ENCODE measurements around the gene FSIP1. TPM values are rescaled to one million over a fixed set of nuclear protein-coding genes. Genes with fewer than 3 reads are reported as not detected.

The FSIP1 gene
- total RNA-seq, 1 donor from 2014 or later: 0.71 TPM

DNA sequence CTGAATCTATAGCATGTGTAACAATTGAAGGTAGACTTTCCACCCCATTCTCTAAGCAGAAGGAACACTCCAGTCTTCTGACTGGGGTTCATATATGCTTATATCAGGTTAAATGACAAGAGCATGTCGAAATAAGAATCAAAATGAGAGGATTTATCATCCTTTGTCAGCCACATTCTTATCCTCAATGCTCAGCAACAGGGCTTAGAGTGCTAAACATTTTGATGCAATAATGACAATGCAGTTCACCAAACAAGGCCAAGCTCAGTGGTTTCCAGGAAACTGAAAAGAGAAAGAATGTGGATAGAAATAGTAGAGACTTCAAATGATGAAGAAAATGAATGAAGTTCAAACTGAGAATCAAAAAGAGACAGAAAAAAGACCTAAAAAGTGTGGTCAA, 78.0 kb downstream of the FSIP1 start:
- Histone ChIP-seq H3K36me3 (ENCODE audit: control insufficient read depth, insufficient read depth, low read length) (no peaks in the 10 kb centered on the region), H3K4me3 (ENCODE audit: low read depth, low read length) (no peak overlapping the region), H3K27me3 (ENCODE audit: control insufficient read depth, insufficient read depth, low read length) (no peaks in the 10 kb centered on the region)
- TF ChIP-seq, protein P1, sequence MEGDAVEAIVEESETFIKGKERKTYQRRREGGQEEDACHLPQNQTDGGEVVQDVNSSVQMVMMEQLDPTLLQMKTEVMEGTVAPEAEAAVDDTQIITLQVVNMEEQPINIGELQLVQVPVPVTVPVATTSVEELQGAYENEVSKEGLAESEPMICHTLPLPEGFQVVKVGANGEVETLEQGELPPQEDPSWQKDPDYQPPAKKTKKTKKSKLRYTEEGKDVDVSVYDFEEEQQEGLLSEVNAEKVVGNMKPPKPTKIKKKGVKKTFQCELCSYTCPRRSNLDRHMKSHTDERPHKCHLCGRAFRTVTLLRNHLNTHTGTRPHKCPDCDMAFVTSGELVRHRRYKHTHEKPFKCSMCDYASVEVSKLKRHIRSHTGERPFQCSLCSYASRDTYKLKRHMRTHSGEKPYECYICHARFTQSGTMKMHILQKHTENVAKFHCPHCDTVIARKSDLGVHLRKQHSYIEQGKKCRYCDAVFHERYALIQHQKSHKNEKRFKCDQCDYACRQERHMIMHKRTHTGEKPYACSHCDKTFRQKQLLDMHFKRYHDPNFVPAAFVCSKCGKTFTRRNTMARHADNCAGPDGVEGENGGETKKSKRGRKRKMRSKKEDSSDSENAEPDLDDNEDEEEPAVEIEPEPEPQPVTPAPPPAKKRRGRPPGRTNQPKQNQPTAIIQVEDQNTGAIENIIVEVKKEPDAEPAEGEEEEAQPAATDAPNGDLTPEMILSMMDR (IDR thresholded peaks at IDR 0.05; ENCODE audit: insufficient read depth, low read length, poor library complexity, severe bottlenecking): no peak
- no peak for DNase-seq (ENCODE audit: low read depth)

DNA sequence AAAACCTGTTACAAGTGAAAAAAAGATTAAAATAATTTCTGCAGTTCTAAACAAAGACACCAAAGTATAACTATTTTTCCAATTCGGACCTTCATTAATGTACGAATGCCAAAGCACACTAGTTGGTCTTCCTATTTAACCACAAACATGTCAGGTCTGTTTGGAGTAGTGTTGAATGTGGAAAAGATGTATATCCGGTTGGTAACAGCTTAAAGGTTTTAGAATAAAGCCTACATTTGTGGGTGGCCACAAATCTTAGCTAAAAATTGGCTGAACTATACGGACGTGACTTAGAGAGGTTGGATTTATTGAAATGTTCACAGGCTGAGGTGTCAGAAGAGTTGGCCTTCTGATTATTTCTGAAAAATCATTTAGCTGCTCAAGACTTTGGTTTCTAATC, 78.4 kb downstream of the FSIP1 start:
- no peaks in the 10 kb centered on the region for H3K27me3 ChIP-seq (ENCODE audit: control insufficient read depth, insufficient read depth, low read length)
- DNase-seq (ENCODE audit: low read depth): no peak
- TF ChIP-seq, protein P1 (IDR thresholded peaks at IDR 0.05; ENCODE audit: insufficient read depth, low read length, poor library complexity, severe bottlenecking): no peak
- no peaks in the 10 kb centered on the region for H3K36me3 ChIP-seq (ENCODE audit: control insufficient read depth, insufficient read depth, low read length)
- H3K4me3 ChIP-seq (ENCODE audit: low read depth, low read length): no peak overlapping the region

DNA sequence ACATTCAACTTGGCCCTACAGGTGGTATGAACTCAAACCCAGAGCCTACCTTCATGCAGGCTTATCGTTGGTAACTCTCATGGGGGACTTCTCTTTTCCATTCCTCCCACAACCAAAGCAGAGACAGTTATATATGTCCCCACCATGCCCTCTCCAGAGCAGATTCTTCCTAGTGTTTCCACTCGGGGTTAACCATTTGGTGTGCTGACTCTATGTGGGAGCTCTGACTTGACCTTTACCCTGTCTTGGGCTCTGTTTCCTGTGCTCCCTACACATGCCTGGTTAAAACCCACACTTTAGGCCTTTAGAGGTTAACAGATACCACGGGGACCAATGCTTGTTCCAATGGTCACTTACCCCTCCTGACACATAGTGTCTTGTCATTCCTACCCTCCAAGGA, 80.7 kb downstream of the FSIP1 start:
- TF ChIP-seq, protein P1 (IDR thresholded peaks at IDR 0.05; ENCODE audit: insufficient read depth, low read length, poor library complexity, severe bottlenecking): no peak
- H3K36me3 ChIP-seq (ENCODE audit: control insufficient read depth, insufficient read depth, low read length): no peaks in the 10 kb centered on the region
- no peaks in the 10 kb centered on the region for H3K27me3 ChIP-seq (ENCODE audit: control insufficient read depth, insufficient read depth, low read length)
- H3K4me3 ChIP-seq (ENCODE audit: low read depth, low read length): no peak overlapping the region
- no peak for DNase-seq (ENCODE audit: low read depth)

DNA sequence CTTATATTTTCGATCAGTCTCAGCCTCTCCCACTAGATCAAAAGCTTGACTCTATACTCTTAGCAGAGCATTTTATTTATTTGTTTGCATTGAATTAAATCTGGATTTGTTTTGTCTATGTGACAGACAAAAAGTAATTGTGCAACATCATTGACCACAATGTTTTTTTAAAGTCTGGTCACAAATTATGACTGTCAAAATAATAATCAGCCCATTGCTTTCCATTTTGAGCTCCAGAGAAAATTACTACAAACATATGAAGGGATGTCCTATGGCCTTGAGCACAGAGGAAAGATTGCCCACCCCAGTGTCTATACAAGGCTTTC, 82.3 kb downstream of the FSIP1 start:
- Histone ChIP-seq H3K36me3 (ENCODE audit: control insufficient read depth, insufficient read depth, low read length) (no peaks in the 10 kb centered on the region), H3K4me3 (ENCODE audit: low read depth, low read length) (no peak overlapping the region), H3K27me3 (ENCODE audit: control insufficient read depth, insufficient read depth, low read length) (no peaks in the 10 kb centered on the region)
- no peak for DNase-seq (ENCODE audit: low read depth)
- TF ChIP-seq, protein P1 (IDR thresholded peaks at IDR 0.05; ENCODE audit: insufficient read depth, low read length, poor library complexity, severe bottlenecking): no peak

DNA sequence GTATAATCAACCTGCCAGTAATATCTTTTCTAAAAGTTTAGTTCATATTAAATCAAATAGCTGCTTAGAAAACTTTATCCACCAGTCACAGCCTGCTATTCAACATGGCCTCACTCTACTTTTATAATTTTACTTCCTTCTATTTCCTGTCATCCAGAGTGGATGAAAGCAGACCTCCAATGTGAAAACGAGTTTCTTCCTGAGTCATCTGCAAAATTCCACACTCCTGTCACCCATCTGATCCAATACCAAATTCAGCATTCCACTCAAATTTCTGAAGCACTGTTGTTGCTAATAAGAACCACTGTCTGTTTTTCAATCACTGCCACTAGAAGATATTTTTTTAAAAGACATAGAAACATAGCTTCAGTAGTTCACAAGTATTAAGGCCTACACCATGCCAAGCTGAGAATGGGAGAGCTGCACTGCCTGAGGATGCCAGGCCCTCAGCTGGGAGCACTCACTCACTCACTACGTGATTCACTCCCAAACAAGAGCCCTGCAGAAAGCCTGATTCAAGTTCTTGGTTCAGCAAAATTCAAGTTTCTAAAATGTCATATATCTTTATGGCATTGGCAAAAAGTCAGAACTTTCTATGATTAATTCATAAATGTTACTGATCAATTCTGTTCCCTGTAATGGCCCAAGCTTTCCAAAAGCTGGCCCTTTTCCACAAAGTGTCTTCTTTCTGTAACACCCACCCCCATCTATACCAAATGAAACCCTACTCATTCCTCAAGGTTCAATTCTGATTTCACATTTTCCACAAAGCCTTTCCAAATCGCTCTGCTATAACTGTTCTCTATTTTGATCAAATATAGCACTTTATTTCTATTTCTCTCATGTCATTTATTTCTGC, 82.9 kb downstream of the FSIP1 start:
- no peaks in the 10 kb centered on the region for H3K36me3 ChIP-seq (ENCODE audit: control insufficient read depth, insufficient read depth, low read length)
- TF ChIP-seq, protein P1 (IDR thresholded peaks at IDR 0.05; ENCODE audit: insufficient read depth, low read length, poor library complexity, severe bottlenecking): no peak
- no peaks in the 10 kb centered on the region for H3K27me3 ChIP-seq (ENCODE audit: control insufficient read depth, insufficient read depth, low read length)
- H3K4me3 ChIP-seq (ENCODE audit: low read depth, low read length): no peak overlapping the region
- no peak for DNase-seq (ENCODE audit: low read depth)

Measured in kidney epithelial cell (primary cell).